Measurements from ENCODE around the gene LAPTM5.

DNA sequence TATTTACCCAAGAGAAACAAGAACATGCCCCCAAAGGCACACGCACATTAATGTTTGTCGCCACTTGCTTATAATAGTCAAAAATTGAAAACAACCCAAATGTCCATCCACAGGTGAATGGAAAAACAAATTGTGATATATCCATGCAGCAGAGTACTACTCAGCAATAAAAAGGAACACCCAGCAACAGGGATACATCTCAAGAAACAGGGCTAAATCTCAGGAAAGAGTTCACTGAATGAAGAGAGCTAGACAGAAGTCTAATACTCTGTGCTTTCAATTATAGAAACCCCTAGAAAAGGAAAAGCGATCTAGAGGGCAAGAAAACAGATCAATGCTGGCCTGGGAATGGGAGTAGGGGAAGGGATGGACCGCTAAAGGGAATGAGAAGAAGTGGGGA is 36.7 kb upstream of the LAPTM5 start:
- TF ChIP-seq POLR2AphosphoS5 (IDR thresholded peaks at IDR 0.05) (no peak), POLR2A (IDR thresholded peaks at IDR 0.05) (no peak), EP300 (IDR thresholded peaks at IDR 0.05) (no peak)
- TF ChIP-seq, protein P1, sequence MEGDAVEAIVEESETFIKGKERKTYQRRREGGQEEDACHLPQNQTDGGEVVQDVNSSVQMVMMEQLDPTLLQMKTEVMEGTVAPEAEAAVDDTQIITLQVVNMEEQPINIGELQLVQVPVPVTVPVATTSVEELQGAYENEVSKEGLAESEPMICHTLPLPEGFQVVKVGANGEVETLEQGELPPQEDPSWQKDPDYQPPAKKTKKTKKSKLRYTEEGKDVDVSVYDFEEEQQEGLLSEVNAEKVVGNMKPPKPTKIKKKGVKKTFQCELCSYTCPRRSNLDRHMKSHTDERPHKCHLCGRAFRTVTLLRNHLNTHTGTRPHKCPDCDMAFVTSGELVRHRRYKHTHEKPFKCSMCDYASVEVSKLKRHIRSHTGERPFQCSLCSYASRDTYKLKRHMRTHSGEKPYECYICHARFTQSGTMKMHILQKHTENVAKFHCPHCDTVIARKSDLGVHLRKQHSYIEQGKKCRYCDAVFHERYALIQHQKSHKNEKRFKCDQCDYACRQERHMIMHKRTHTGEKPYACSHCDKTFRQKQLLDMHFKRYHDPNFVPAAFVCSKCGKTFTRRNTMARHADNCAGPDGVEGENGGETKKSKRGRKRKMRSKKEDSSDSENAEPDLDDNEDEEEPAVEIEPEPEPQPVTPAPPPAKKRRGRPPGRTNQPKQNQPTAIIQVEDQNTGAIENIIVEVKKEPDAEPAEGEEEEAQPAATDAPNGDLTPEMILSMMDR (IDR thresholded peaks at IDR 0.05): no peak

All from upper lobe of left lung (tissue), 4 donors.